ENCODE data around the gene BMPR1A.
"Not testable (repeated sequence)": the region's sequence is repeated elsewhere in the genome, so short reads cannot be mapped to it uniquely, and the experiment has no call there.

Gene BMPR1A

GRCh38 chr10:86972613-86973380, 216.4 kb downstream of the BMPR1A start:
- TF ChIP-seq SNAI2 (CRISPR knock-in tag; IDR thresholded peaks at IDR 0.05) (no peak), TOX (CRISPR knock-in tag; IDR thresholded peaks at IDR 0.05; ENCODE audit: borderline replicate concordance) (no peak), ESRRG (CRISPR knock-in tag; IDR thresholded peaks at IDR 0.05) (no peak), GLIS3 (CRISPR knock-in tag; IDR thresholded peaks at IDR 0.05) (no peak)
- ATAC-seq = no peak

GRCh38 chr10:86974484-86974883, 218.1 kb downstream of the BMPR1A start:
- TF ChIP-seq ISL1 (CRISPR knock-in tag; IDR thresholded peaks at IDR 0.05) (no peak), CREB5 (CRISPR knock-in tag; IDR thresholded peaks at IDR 0.05; ENCODE audit: low read depth) (no peak), OSR1 (CRISPR knock-in tag; IDR thresholded peaks at IDR 0.05) (no peak), SNAI2 (CRISPR knock-in tag; IDR thresholded peaks at IDR 0.05) (no peak)
- ATAC-seq = no peak

- TF ChIP-seq RARB (CRISPR knock-in tag; IDR thresholded peaks at IDR 0.05) = no peak
- no peak for TF ChIP-seq ZNF70 (CRISPR knock-in tag; IDR thresholded peaks at IDR 0.05)
- no peak for TF ChIP-seq POU6F1 (CRISPR knock-in tag; IDR thresholded peaks at IDR 0.05; ENCODE audit: borderline replicate concordance, low read depth)
- TF ChIP-seq ZC3H10 (CRISPR knock-in tag; IDR thresholded peaks at IDR 0.05) = no peak
- no peak for TF ChIP-seq TOX (CRISPR knock-in tag; IDR thresholded peaks at IDR 0.05; ENCODE audit: borderline replicate concordance)
- TF ChIP-seq ZNF8 (CRISPR knock-in tag; IDR thresholded peaks at IDR 0.05) = no peak
- no peak for TF ChIP-seq BACH2 (CRISPR knock-in tag; IDR thresholded peaks at IDR 0.05; ENCODE audit: borderline replicate concordance)
- no peak for TF ChIP-seq SNAI2 (CRISPR knock-in tag; IDR thresholded peaks at IDR 0.05)
- no peak for TF ChIP-seq ZNF565 (CRISPR knock-in tag; conservative IDR thresholded peaks at IDR 0.05; ENCODE audit: low read depth)
- TF ChIP-seq CSDC2 (CRISPR knock-in tag; IDR thresholded peaks at IDR 0.05) = no peak
- no peak for TF ChIP-seq PPARA (CRISPR knock-in tag; IDR thresholded peaks at IDR 0.05; ENCODE audit: borderline replicate concordance)
- no peak for TF ChIP-seq ZFP3 (CRISPR knock-in tag; IDR thresholded peaks at IDR 0.05)
- no peak for ATAC-seq
These were observed 220.1 kb downstream of the BMPR1A start for GRCh38 chr10:86976362-86977056.

GRCh38 chr10:86978457-86978856, 222.0 kb downstream of the BMPR1A start:
- ATAC-seq = not testable (repeated sequence)

GRCh38 chr10:86979296-86979818, 222.9 kb downstream of the BMPR1A start:
- TF ChIP-seq ZFP3 (CRISPR knock-in tag; IDR thresholded peaks at IDR 0.05) = no peak
- TF ChIP-seq OSR1 (CRISPR knock-in tag; IDR thresholded peaks at IDR 0.05) = no peak
- TF ChIP-seq BACH2 (CRISPR knock-in tag; IDR thresholded peaks at IDR 0.05; ENCODE audit: borderline replicate concordance) = no peak
- TF ChIP-seq CSRNP3 (CRISPR knock-in tag; IDR thresholded peaks at IDR 0.05) = no peak
- TF ChIP-seq PPARA (CRISPR knock-in tag; IDR thresholded peaks at IDR 0.05; ENCODE audit: borderline replicate concordance) = no peak
- TF ChIP-seq PATZ1 (CRISPR knock-in tag; IDR thresholded peaks at IDR 0.05; ENCODE audit: borderline replicate concordance) = no peak
- TF ChIP-seq TOX (CRISPR knock-in tag; IDR thresholded peaks at IDR 0.05; ENCODE audit: borderline replicate concordance) = no peak
- no peak for TF ChIP-seq ZFP30 (CRISPR knock-in tag; IDR thresholded peaks at IDR 0.05)
- no peak for TF ChIP-seq CSDC2 (CRISPR knock-in tag; IDR thresholded peaks at IDR 0.05)
- no peak for TF ChIP-seq ARNTL (CRISPR knock-in tag; IDR thresholded peaks at IDR 0.05; ENCODE audit: borderline replicate concordance, low read depth)
- no peak for TF ChIP-seq GLIS3 (CRISPR knock-in tag; IDR thresholded peaks at IDR 0.05)
- no peak for ATAC-seq

Data from SK-N-SH treated with all-trans-retinoic acid at 6 μM for 48 hours (cell line).